GM23248 (cell line): ENCODE data around the gene ELOVL6.

Experiments used
- EZH2 ChIP-seq: fragments of 200-600 bp; sonication (generic); IDR thresholded peaks from 2 replicates; pipeline ENCODE4 v1.6.1; 2018; ENCODE audit warnings: antibody characterized with exemption, mild to moderate bottlenecking; ENCODE audit not compliant: insufficient read depth, poor library complexity, severe bottlenecking
- EZH2phosphoT487 ChIP-seq: fragments of 200-600 bp; sonication (generic); IDR thresholded peaks from 2 replicates; pipeline ENCODE4 v1.6.1; 2018; ENCODE audit warnings: antibody characterized with exemption, moderate library complexity, mild to moderate bottlenecking, low read depth; ENCODE audit not compliant: insufficient read depth

DNA sequence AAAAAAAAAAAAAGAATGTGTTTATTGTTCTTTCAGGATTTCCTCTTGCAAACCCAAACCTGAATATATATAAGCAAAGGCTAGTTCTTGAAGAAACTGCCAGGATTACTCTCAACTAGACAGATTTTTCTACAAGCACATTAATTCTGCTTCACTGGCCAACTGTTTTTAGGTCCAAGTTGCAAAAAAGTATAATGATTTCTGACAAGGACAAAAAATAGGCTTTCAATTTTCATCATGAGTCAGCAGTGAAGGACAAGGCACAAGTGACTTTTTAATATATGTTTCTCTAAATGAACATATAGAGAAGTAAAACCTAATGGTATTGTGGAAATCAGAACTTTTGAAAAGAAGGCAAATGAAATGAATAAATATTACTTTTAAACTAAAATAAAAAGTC lies 73.7 kb downstream of the ELOVL6 start:
- TF ChIP-seq EZH2phosphoT487 (no peak), EZH2 (no peak)
